Lower lobe of right lung (tissue), 2 donors: ENCODE measurements around the gene RPGR. TPM values are rescaled to one million over a fixed set of nuclear protein-coding genes. Genes with fewer than 3 reads are reported as not detected.

Experiments used
- ATAC-seq, 2 donors: fragments of 200-7000 bp; cut with Tn5 transposase; one replicate each; pipeline ENCODE4 v1.9.1; 2020 to 2022; ENCODE audit warnings: mild to moderate bottlenecking in 2 of 2, moderate library complexity in 2 of 2
- DNase-seq: peaks from one replicate; pipeline ENCODE4 v3.0.0-alpha.2; 2020
- H3K27ac ChIP-seq: fragments of 200-600 bp; one replicate; pipeline ENCODE4 v1.8.0; 2022
- H3K27me3 ChIP-seq: fragments of 200-600 bp; one replicate; pipeline ENCODE4 v1.8.0; 2022; ENCODE audit warnings: low read depth
- H3K36me3 ChIP-seq: fragments of 200-600 bp; one replicate; pipeline ENCODE4 v1.8.0; 2022; ENCODE audit warnings: mild to moderate bottlenecking
- H3K4me1 ChIP-seq: fragments of 200-600 bp; one replicate; pipeline ENCODE4 v1.8.0; 2022
- H3K4me3 ChIP-seq: fragments of 200-600 bp; one replicate; pipeline ENCODE4 v1.8.0; 2022; ENCODE audit warnings: mild to moderate bottlenecking
- H3K9me3 ChIP-seq: fragments of 200-600 bp; one replicate; pipeline ENCODE4 v1.8.0; 2022
- CTCF ChIP-seq: fragments of 200-600 bp; IDR thresholded peaks from one replicate; pipeline ENCODE4 v1.8.0; 2022; ENCODE audit warnings: antibody characterized with exemption, mild to moderate bottlenecking
- intact Hi-C: fragments of 100-400 bp; cut with DNase I; formaldehyde crosslinking; loops from one replicate; pipeline ENCODE4 v1.11.0; 2022
- total RNA-seq: library from RNA; stranded (reverse); fragmentation: NEBNext Ultra II Directional; extraction: Animal tissue kit (Norgen Biotek cat#: 25700); gene quantifications from one replicate; pipeline ENCODE4 v1.2.1, GENCODE V29; 2021
- donor health status: DM: no; HTN: yes; CAD: no; lungs with severe emphysema.

Gene RPGR
- total RNA-seq, 1 donor from 2014 or later = 15.2 TPM

GRCh38 chrX:38225093-38225492, 102.2 kb downstream of the RPGR start:
- DNase-seq (no peak), ATAC-seq (no peak)
- intact Hi-C loops = no loop called here
- Histone ChIP-seq H3K27me3 (no peaks in the 10 kb centered on the region), H3K27ac (no peak overlapping the region), H3K4me3 (no peak overlapping the region), H3K36me3 (no peaks in the 10 kb centered on the region), H3K9me3 (no peaks in the 10 kb centered on the region), H3K4me1 (no peaks in the 10 kb centered on the region)
- TF ChIP-seq CTCF = no peak

- H3K4me1 ChIP-seq = no peaks in the 10 kb centered on the region
- no peaks in the 10 kb centered on the region for H3K36me3 ChIP-seq
- no peak for TF ChIP-seq CTCF
- no peaks in the 10 kb centered on the region for H3K27me3 ChIP-seq
- no peak overlapping the region for H3K4me3 ChIP-seq
- intact Hi-C loops = no loop called here
- no peak overlapping the region for H3K27ac ChIP-seq
- no peak for ATAC-seq
- H3K9me3 ChIP-seq = no peaks in the 10 kb centered on the region
- no peak for DNase-seq
Measured at GRCh38 chrX:38224160-38224559, 103.1 kb downstream of the RPGR start.

GRCh38 chrX:38221391-38221929, 105.8 kb downstream of the RPGR start:
- intact Hi-C loops = no loop called here
- Histone ChIP-seq H3K27ac (no peak overlapping the region), H3K27me3 (no peaks in the 10 kb centered on the region), H3K4me1 (no peaks in the 10 kb centered on the region), H3K9me3 (no peaks in the 10 kb centered on the region), H3K36me3 (no peaks in the 10 kb centered on the region), H3K4me3 (peak overlapping the region; percentile 55)
- DNase-seq (no peak), ATAC-seq (no peak)
- no peak for TF ChIP-seq CTCF

- H3K4me3 ChIP-seq = peak within 1 kb of the TSS; percentile 55
- intact Hi-C loops = no loop called here
- ATAC-seq = peak; percentile 48 to 59
- H3K27me3 ChIP-seq = no peaks in the 10 kb centered on the region
- no peaks in the 10 kb centered on the region for H3K36me3 ChIP-seq
- no peak within 1 kb of the TSS for H3K27ac ChIP-seq
- no peak for DNase-seq
- H3K4me1 ChIP-seq = no peaks in the 10 kb centered on the region
- no peak for TF ChIP-seq CTCF
- no peaks in the 10 kb centered on the region for H3K9me3 ChIP-seq
Measured at GRCh38 chrX:38220415-38221390, 106.6 kb downstream of the RPGR start, which contains the start of gene SRPX. Gene SRPX, minus strand, starts transcription at chrX:38220871. Its CDS starts 79 bp downstream, at chrX:38220792.

GRCh38 chrX:38220024-38220414, 107.3 kb downstream of the RPGR start:
- no peaks in the 10 kb centered on the region for H3K36me3 ChIP-seq
- no peaks in the 10 kb centered on the region for H3K9me3 ChIP-seq
- no peak overlapping the region for H3K27ac ChIP-seq
- ATAC-seq (peak; percentile 54 to 56), DNase-seq (peak; percentile 34)
- peak overlapping the region; percentile 55 for H3K4me3 ChIP-seq
- H3K4me1 ChIP-seq = no peaks in the 10 kb centered on the region
- H3K27me3 ChIP-seq = no peaks in the 10 kb centered on the region
- intact Hi-C loops = no loop called here
- peak; percentile 27 for TF ChIP-seq CTCF

Other genes with a start within 250 kb of the RPGR start
- gene SRPX, start 106.6 kb downstream of the RPGR start, total RNA-seq = 59.0 TPM
- 0.71 TPM for gene OTC, start 25.1 kb upstream of the RPGR start, total RNA-seq
- gene TSPAN7, start 234.0 kb upstream of the RPGR start, total RNA-seq = 54.6 TPM